ENCODE data around the gene PANK2.

DNA sequence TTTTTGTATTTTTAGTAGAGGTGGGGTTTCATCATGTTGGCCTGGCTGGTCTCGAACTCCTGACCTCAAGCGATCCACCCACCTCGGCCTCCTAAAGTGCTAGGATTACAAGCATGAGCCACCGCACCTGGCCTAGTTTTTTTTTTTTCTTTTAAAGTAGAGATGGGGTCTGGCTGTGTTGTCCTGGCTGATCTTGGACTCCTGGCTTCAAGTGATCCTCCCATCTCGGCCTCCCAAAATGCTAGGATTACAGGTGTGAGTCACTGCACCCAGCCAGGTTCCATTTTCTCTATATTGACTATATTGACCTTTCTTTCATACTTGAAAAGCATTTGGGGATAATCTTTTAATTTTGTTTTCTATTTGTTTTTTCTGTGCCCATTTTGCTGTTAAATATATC lies 13.3 kb downstream of the PANK2 start:
- TF ChIP-seq, protein P1, sequence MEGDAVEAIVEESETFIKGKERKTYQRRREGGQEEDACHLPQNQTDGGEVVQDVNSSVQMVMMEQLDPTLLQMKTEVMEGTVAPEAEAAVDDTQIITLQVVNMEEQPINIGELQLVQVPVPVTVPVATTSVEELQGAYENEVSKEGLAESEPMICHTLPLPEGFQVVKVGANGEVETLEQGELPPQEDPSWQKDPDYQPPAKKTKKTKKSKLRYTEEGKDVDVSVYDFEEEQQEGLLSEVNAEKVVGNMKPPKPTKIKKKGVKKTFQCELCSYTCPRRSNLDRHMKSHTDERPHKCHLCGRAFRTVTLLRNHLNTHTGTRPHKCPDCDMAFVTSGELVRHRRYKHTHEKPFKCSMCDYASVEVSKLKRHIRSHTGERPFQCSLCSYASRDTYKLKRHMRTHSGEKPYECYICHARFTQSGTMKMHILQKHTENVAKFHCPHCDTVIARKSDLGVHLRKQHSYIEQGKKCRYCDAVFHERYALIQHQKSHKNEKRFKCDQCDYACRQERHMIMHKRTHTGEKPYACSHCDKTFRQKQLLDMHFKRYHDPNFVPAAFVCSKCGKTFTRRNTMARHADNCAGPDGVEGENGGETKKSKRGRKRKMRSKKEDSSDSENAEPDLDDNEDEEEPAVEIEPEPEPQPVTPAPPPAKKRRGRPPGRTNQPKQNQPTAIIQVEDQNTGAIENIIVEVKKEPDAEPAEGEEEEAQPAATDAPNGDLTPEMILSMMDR (IDR thresholded peaks at IDR 0.05), result no peak
- no peak for TF ChIP-seq POLR2A (IDR thresholded peaks at IDR 0.05)

All from suprapubic skin (tissue), 3 donors.